Neural progenitor cell (in vitro differentiated cells): Measurements from ENCODE around the gene CCDC8. TPM values are rescaled to one million over a fixed set of nuclear protein-coding genes. Genes with fewer than 3 reads are reported as not detected.

Experiments used
- DNase-seq: peaks from one replicate; pipeline ENCODE4 v3.0.0-alpha.2; 2016; ENCODE audit warnings: low spot score
- H2AFZ ChIP-seq: fragments of 200-600 bp; sonication (generic); replicated peaks from 2 replicates; pipeline ENCODE4 v1.6.1; 2016; ENCODE audit warnings: antibody characterized with exemption
- H3F3A ChIP-seq: fragments of 200-600 bp; sonication (generic); 2 replicates; pipeline ENCODE4 v1.6.1; 2016; ENCODE audit warnings: antibody characterized with exemption, low read depth
- H3K27ac ChIP-seq: fragments of 200-600 bp; sonication (generic); 2 replicates; pipeline ENCODE4 v1.5.1; 2016; ENCODE audit warnings: mild to moderate bottlenecking
- H3K27me3 ChIP-seq: fragments of 200-600 bp; sonication (generic); 2 replicates; pipeline ENCODE4 v1.6.1; 2016; ENCODE audit warnings: mild to moderate bottlenecking, moderate library complexity
- H3K36me3 ChIP-seq: fragments of 200-600 bp; sonication (generic); 2 replicates; pipeline ENCODE4 v1.5.1; 2016
- H3K4me1 ChIP-seq: fragments of 200-600 bp; sonication (generic); 2 replicates; pipeline ENCODE4 v1.6.1; 2016; ENCODE audit warnings: mixed run types
- H3K4me2 ChIP-seq: fragments of 200-600 bp; sonication (generic); 2 replicates; pipeline ENCODE4 v1.6.1; 2016
- H3K4me3 ChIP-seq: fragments of 200-600 bp; sonication (generic); 2 replicates; pipeline ENCODE4 v1.5.1; 2016
- H3K79me2 ChIP-seq: fragments of 200-600 bp; sonication (generic); 2 replicates; pipeline ENCODE4 v1.6.1; 2016; ENCODE audit warnings: low read depth
- H3K9ac ChIP-seq: fragments of 200-600 bp; sonication (generic); 2 replicates; pipeline ENCODE4 v1.6.1; 2016
- H3K9me3 ChIP-seq: fragments of 200-600 bp; sonication (generic); 2 replicates; pipeline ENCODE4 v1.5.1; 2016; ENCODE audit warnings: low read depth
- H4K20me1 ChIP-seq: fragments of 200-600 bp; sonication (generic); 2 replicates; pipeline ENCODE4 v1.6.1; 2016; ENCODE audit warnings: low read depth
- H3K27ac Mint-ChIP-seq: 3 replicates; pipeline ENCODE4 v1.8.0; 2021; ENCODE audit warnings: mixed read lengths
- H3K27me3 Mint-ChIP-seq: 2 replicates; pipeline ENCODE4 v1.8.0; 2022; ENCODE audit warnings: low read depth, mild to moderate bottlenecking, inconsistent platforms, moderate library complexity, mixed read lengths; ENCODE audit not compliant: insufficient read depth
- H3K36me3 Mint-ChIP-seq: 3 replicates; pipeline ENCODE4 v1.8.0; 2021; ENCODE audit warnings: mixed read lengths
- H3K4me1 Mint-ChIP-seq: 3 replicates; pipeline ENCODE4 v1.8.0; 2021; ENCODE audit warnings: mixed read lengths
- H3K4me3 Mint-ChIP-seq: 3 replicates; pipeline ENCODE4 v1.8.0; 2021; ENCODE audit warnings: mild to moderate bottlenecking, moderate library complexity, mixed read lengths
- H3K9me3 Mint-ChIP-seq: 3 replicates; pipeline ENCODE4 v1.8.0; 2020; ENCODE audit warnings: mixed read lengths
- EZH2 ChIP-seq: fragments of 200-600 bp; sonication (generic); IDR thresholded peaks from 2 replicates; pipeline ENCODE4 v1.6.1; 2017; ENCODE audit warnings: antibody characterized with exemption, mild to moderate bottlenecking, moderate library complexity
- EZH2phosphoT487 ChIP-seq: fragments of 200-600 bp; sonication (generic); IDR thresholded peaks from 2 replicates; pipeline ENCODE4 v1.6.1; 2017; ENCODE audit warnings: antibody characterized with exemption
- total RNA-seq: library from RNA; depleted of rRNA; stranded (reverse); fragments of >200 nt; gene quantifications from 2 replicates; pipeline ENCODE4 v1.2.3, GENCODE V29; 2015; ENCODE audit warnings: low replicate concordance
- TF ChIP-seq, protein P1 (sequence below): fragments of 200-600 bp; sonication (generic); IDR thresholded peaks from 2 replicates; pipeline ENCODE4 v1.5.1; 2017; ENCODE audit warnings: antibody characterized with exemption, mild to moderate bottlenecking

The CCDC8 gene, protein sequence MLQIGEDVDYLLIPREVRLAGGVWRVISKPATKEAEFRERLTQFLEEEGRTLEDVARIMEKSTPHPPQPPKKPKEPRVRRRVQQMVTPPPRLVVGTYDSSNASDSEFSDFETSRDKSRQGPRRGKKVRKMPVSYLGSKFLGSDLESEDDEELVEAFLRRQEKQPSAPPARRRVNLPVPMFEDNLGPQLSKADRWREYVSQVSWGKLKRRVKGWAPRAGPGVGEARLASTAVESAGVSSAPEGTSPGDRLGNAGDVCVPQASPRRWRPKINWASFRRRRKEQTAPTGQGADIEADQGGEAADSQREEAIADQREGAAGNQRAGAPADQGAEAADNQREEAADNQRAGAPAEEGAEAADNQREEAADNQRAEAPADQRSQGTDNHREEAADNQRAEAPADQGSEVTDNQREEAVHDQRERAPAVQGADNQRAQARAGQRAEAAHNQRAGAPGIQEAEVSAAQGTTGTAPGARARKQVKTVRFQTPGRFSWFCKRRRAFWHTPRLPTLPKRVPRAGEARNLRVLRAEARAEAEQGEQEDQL
- total RNA-seq: 2.8 and 14.1 TPM in 2 replicates

DNA sequence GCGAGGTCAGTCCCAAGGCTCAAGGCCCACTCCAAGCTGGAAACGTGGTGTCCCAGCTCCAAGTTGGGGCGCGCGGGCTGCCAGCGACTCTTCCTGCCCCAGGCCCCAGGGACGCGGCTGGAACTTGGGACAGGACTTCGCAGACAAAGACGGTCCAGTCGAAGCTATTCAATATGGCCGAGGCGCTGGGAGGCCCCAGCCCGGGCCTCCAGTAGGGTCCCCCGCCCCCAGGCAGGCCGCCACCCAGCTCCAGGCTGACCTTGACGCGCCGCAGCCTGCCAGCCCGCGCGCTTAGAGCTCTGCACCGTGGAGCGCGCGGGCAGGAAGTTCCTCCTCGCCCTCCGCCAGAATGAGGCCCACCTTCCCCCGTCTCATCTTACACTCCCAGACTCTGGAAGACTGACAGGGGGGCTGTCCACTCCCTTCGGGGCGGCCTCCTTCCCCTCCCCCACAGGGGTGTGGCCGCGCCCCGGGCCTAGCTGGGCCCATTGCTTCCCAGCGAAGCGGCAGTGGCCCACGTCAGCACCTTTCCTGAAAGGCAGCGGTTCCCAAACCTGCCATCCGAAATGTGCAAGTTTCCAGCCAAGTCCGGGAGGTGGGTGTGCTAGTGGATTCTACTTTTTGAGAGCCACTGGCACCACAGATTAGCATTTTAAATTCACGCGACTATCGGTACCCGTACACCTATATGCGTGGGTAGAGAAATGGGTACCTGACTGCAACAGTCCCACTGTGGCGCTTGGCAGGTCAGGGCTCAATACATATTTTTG lies at the start of gene CCDC8:
Gene CCDC8 (minus strand): TSS at position 303 of the 770 bp plus-strand sequence. CDS start 754 bp downstream, outside the sequence.
- TF ChIP-seq EZH2: no peak
- TF ChIP-seq EZH2phosphoT487: no peak
- TF ChIP-seq, protein P1, sequence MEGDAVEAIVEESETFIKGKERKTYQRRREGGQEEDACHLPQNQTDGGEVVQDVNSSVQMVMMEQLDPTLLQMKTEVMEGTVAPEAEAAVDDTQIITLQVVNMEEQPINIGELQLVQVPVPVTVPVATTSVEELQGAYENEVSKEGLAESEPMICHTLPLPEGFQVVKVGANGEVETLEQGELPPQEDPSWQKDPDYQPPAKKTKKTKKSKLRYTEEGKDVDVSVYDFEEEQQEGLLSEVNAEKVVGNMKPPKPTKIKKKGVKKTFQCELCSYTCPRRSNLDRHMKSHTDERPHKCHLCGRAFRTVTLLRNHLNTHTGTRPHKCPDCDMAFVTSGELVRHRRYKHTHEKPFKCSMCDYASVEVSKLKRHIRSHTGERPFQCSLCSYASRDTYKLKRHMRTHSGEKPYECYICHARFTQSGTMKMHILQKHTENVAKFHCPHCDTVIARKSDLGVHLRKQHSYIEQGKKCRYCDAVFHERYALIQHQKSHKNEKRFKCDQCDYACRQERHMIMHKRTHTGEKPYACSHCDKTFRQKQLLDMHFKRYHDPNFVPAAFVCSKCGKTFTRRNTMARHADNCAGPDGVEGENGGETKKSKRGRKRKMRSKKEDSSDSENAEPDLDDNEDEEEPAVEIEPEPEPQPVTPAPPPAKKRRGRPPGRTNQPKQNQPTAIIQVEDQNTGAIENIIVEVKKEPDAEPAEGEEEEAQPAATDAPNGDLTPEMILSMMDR: no peak
- Mint-ChIP-seq H3K36me3 (peaks cover 10% of the 10 kb centered on the region), H3K4me1 (peaks cover 73% of the 10 kb centered on the region), H3K4me3 (peak within 1 kb of the TSS; percentile 97), H3K9me3 (no peaks in the 10 kb centered on the region), H3K27me3 (peaks cover 7% of the 10 kb centered on the region), H3K27ac (peak within 1 kb of the TSS; percentile 78)
- Histone ChIP-seq H3K9me3 (no peaks in the 10 kb centered on the region), H3K27me3 (peaks cover 28% of the 10 kb centered on the region), H3F3A (peaks cover 43% of the 10 kb centered on the region), H2AFZ (peak within 1 kb of the TSS; percentile 38), H3K79me2 (peaks cover 9% of the 10 kb centered on the region), H3K4me3 (peak within 1 kb of the TSS; percentile 70), H3K4me1 (peaks cover 20% of the 10 kb centered on the region), H3K27ac (no peak within 1 kb of the TSS), H4K20me1 (peaks cover 20% of the 10 kb centered on the region), H3K9ac (no peak within 1 kb of the TSS), H3K4me2 (peak within 1 kb of the TSS; percentile 86), H3K36me3 (no peaks in the 10 kb centered on the region)
- peak; percentile 97 for DNase-seq

DNA sequence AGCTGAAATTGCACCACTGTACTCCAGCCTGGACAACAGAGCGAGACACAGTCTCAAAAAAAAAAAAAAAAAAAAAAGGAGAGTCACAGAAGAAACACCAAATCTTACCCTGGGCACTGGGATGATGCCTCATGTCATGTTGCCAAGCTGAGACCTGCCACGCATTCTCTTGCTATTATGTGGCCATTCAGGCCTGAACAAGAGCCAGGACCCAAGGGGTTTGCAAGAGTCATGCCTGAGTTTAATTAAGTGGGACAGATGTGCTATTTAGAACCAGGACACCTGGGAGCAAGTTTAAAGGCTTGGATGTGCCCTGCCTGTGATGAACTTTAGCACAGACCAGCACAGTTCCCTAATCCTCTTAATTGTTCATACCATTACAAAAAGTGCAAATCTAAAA lies 48.2 kb upstream of the CCDC8 start:
- Histone ChIP-seq H3K4me2 (no peak overlapping the region), H3K36me3 (no peaks in the 10 kb centered on the region), H3K9me3 (no peaks in the 10 kb centered on the region), H3F3A (no peaks in the 10 kb centered on the region), H3K9ac (no peak overlapping the region), H4K20me1 (no peaks in the 10 kb centered on the region), H3K27me3 (no peaks in the 10 kb centered on the region), H3K79me2 (no peaks in the 10 kb centered on the region), H2AFZ (no peak overlapping the region), H3K4me3 (no peak overlapping the region), H3K27ac (no peak overlapping the region), H3K4me1 (no peaks in the 10 kb centered on the region)
- TF ChIP-seq EZH2phosphoT487 (no peak), EZH2 (no peak)
- TF ChIP-seq, protein P1: no peak
- Mint-ChIP-seq H3K27me3 (peaks cover 6% of the 10 kb centered on the region), H3K36me3 (peaks cover 7% of the 10 kb centered on the region), H3K9me3 (peaks cover 2% of the 10 kb centered on the region), H3K27ac (no peak overlapping the region), H3K4me1 (peaks cover 8% of the 10 kb centered on the region), H3K4me3 (no peak overlapping the region)
- DNase-seq: no peak

DNA sequence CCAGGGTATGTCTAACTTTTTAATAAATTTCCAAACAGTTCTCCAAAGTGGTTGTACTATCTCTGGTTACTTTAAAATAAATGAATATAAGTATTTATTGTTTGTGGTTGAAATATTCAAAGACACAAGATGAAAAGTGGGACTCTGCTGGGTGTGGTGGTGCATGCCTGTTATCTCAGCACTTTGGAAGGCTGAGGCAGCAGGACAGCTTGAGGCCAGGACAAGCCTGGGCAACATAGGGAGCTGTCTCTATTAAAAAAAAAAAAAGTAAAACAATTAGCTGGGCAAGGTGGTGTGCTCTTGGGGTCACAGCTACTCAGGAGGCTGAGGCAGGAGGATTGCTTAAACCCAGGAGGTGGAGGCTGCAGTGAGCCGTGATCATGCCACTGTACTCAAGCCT lies 47.6 kb upstream of the CCDC8 start:
- TF ChIP-seq EZH2 (no peak), EZH2phosphoT487 (no peak)
- TF ChIP-seq, protein P1: no peak
- no peaks in the 10 kb centered on the region for H3K9me3 ChIP-seq
- peaks cover 3% of the 10 kb centered on the region for H3K36me3 Mint-ChIP-seq

More for the DNA sequence above, 47.6 kb upstream of the CCDC8 start:
- Mint-ChIP-seq H3K27me3 (peaks cover 8% of the 10 kb centered on the region), H3K27ac (no peak overlapping the region), H3K4me3 (no peak overlapping the region), H3K9me3 (peaks cover 2% of the 10 kb centered on the region), H3K4me1 (peaks cover 8% of the 10 kb centered on the region)
- Histone ChIP-seq H3K79me2 (no peaks in the 10 kb centered on the region), H3K4me1 (no peaks in the 10 kb centered on the region), H3K4me2 (no peak overlapping the region), H2AFZ (no peak overlapping the region), H3F3A (no peaks in the 10 kb centered on the region), H3K9ac (no peak overlapping the region), H3K4me3 (no peak overlapping the region), H3K36me3 (no peaks in the 10 kb centered on the region), H3K27me3 (no peaks in the 10 kb centered on the region), H4K20me1 (no peaks in the 10 kb centered on the region), H3K27ac (no peak overlapping the region)
- no peak for DNase-seq
